ENCODE results near the gene TTC23.

The TTC23 gene

DNA sequence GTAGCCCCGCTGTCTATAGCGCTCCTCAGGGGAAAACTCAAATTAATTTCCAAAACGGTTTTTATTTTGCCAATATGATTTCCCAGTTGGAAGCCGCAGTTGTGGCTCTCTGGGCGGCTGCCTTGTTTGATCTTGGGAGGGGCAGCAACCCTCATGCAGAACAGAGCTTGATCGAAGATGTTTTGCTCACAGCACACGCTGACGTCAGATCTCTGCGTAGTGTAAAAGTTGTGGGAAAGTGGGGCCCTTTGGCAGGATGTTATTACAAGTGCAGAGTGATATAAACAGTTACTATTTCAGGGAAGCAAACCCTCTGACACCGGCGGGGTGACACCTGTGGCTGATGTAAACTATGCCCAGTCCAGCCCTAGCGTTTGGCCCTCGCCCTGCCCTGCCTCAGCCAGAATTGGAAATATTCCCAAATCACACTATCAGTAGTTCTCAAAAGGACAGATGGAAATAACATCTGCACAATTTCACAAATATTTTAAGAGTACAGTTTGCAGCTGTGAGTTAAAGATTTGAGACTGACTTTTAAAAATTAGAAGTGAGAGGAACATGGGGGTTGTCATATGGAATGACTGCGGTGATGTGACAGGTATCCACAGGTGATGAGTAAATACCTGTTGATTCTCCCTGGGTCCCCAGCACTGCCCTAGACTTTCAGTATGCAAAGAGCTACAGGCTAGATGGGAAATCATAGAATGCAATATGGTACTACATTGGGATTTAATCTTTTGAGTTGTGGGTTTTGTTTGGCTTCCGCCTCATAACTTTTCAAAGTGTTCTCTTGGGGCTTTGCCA, 142.8 kb downstream of the TTC23 start:
- Histone ChIP-seq H3K27ac (ENCODE audit: low read depth, low read length) (no peak overlapping the region), H3K9ac (ENCODE audit: low read length) (no peak overlapping the region), H3K36me3 (ENCODE audit: control insufficient read depth, insufficient read depth, low read length) (no peaks in the 10 kb centered on the region), H3K9me3 (ENCODE audit: control insufficient read depth, insufficient read depth, low read depth, low read length) (no peaks in the 10 kb centered on the region), H3K4me1 (ENCODE audit: control insufficient read depth, insufficient read depth, low read length) (no peaks in the 10 kb centered on the region), H3K4me3 (ENCODE audit: low read depth, low read length) (peak overlapping the region; percentile 53), H3K27me3 (ENCODE audit: control insufficient read depth, insufficient read depth, low read length) (peaks cover 51% of the 10 kb centered on the region)

DNA sequence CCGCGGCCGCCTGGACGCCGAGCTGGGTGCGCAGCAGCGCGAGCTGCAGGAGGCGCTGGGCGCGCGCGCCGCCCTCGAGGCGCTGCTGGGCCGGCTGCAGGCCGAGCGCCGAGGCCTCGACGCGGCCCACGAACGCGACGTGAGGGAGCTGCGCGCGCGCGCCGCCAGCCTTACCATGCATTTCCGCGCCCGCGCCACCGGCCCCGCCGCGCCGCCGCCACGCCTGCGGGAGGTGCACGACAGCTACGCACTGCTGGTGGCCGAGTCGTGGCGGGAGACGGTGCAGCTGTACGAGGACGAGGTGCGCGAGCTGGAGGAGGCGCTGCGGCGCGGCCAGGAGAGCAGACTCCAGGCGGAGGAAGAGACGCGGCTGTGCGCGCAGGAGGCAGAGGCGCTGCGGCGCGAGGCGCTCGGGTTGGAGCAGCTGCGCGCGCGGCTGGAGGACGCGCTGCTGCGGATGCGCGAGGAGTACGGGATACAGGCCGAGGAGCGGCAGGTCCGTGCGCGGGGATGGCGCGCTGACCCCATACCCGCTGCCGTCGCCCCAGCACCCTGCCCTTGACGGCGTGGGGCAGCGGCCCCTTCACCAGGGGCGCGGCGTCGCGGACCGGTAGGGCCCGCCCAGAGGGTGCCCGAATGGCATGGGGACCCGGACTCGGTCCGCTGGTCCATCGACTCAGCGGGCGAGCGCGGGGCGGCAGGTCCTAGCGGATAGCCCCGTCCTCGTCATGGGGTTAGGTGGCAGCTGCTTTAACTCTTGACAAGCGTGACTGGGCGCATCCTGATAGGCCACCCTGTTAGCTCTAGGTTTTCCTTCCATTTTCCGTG, 143.7 kb downstream of the TTC23 start:
- H3K4me1 ChIP-seq (ENCODE audit: control insufficient read depth, insufficient read depth, low read length): no peaks in the 10 kb centered on the region
- H3K27ac ChIP-seq (ENCODE audit: low read depth, low read length): no peak overlapping the region
- no peaks in the 10 kb centered on the region for H3K36me3 ChIP-seq (ENCODE audit: control insufficient read depth, insufficient read depth, low read length)
- H3K4me3 ChIP-seq (ENCODE audit: low read depth, low read length): peak overlapping the region; percentile 53
- peaks cover 57% of the 10 kb centered on the region for H3K27me3 ChIP-seq (ENCODE audit: control insufficient read depth, insufficient read depth, low read length)
- peak overlapping the region; percentile 64 for H3K9ac ChIP-seq (ENCODE audit: low read length)
- no peaks in the 10 kb centered on the region for H3K9me3 ChIP-seq (ENCODE audit: control insufficient read depth, insufficient read depth, low read depth, low read length)

DNA sequence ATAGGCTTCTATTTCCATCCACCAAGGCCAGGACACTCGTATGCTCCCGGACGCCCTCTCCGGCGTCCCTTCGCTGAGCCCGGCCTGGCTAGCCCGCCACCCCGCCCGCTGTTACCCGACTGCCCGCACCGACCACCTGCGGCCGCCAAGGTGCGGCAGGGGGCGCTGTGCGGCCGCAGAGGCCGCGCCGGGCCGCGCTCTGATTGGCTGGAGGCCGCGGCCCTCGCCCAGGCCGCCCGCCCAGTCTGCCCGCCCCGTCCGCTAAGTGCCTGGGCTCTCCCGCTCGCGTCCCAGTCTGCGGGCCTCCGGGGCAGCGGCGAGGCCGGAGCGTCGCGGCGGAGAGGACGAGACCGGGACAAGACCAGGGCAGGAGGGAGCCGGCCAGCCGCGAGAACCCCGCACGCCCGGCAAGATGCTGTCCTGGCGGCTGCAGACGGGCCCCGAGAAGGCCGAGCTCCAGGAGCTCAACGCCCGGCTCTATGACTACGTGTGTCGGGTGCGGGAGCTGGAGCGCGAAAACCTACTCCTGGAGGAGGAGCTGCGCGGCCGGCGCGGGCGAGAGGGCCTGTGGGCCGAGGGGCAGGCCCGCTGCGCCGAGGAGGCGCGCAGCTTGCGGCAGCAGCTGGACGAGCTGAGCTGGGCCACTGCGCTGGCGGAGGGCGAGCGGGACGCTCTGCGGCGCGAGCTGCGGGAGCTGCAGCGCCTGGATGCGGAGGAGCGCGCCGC, 144.4 kb downstream of the TTC23 start, which contains the start of gene SYNM:
Gene SYNM (plus strand): TSS at position 293 of the 726 bp plus-strand sequence. CDS start 120 bp downstream, at position 413.
- H3K4me1 ChIP-seq (ENCODE audit: control insufficient read depth, insufficient read depth, low read length): no peaks in the 10 kb centered on the region
- H3K4me3 ChIP-seq (ENCODE audit: low read depth, low read length): peak within 1 kb of the TSS; percentile 53
- H3K36me3 ChIP-seq (ENCODE audit: control insufficient read depth, insufficient read depth, low read length): no peaks in the 10 kb centered on the region
- peaks cover 62% of the 10 kb centered on the region for H3K27me3 ChIP-seq (ENCODE audit: control insufficient read depth, insufficient read depth, low read length)
- H3K27ac ChIP-seq (ENCODE audit: low read depth, low read length): no peak within 1 kb of the TSS
- H3K9me3 ChIP-seq (ENCODE audit: control insufficient read depth, insufficient read depth, low read depth, low read length): no peaks in the 10 kb centered on the region
- H3K9ac ChIP-seq (ENCODE audit: low read length): peak within 1 kb of the TSS; percentile 64

DNA sequence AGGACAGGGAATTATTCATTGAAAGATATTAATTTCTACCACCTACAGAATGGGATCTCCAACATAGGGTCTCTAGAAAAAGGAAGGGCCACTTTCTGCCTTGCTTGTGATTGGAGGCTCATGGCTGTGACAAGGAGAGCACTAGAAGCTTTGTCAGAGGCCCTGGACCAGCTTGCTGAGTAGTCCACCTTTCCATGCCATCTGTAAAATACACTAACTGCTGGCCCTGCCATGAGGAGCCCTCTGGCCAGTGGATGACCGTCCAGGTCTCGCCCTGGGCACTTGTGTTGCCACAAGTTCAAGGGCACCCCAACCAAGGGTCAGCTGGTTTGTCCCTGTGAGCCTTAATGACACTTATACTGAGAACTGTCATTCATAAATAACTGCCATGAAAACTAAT, 146.1 kb downstream of the TTC23 start:
- Histone ChIP-seq H3K9ac (ENCODE audit: low read length) (no peak overlapping the region), H3K9me3 (ENCODE audit: control insufficient read depth, insufficient read depth, low read depth, low read length) (no peaks in the 10 kb centered on the region), H3K36me3 (ENCODE audit: control insufficient read depth, insufficient read depth, low read length) (no peaks in the 10 kb centered on the region), H3K27me3 (ENCODE audit: control insufficient read depth, insufficient read depth, low read length) (peaks cover 71% of the 10 kb centered on the region), H3K4me1 (ENCODE audit: control insufficient read depth, insufficient read depth, low read length) (no peaks in the 10 kb centered on the region), H3K4me3 (ENCODE audit: low read depth, low read length) (no peak overlapping the region), H3K27ac (ENCODE audit: low read depth, low read length) (no peak overlapping the region)

DNA sequence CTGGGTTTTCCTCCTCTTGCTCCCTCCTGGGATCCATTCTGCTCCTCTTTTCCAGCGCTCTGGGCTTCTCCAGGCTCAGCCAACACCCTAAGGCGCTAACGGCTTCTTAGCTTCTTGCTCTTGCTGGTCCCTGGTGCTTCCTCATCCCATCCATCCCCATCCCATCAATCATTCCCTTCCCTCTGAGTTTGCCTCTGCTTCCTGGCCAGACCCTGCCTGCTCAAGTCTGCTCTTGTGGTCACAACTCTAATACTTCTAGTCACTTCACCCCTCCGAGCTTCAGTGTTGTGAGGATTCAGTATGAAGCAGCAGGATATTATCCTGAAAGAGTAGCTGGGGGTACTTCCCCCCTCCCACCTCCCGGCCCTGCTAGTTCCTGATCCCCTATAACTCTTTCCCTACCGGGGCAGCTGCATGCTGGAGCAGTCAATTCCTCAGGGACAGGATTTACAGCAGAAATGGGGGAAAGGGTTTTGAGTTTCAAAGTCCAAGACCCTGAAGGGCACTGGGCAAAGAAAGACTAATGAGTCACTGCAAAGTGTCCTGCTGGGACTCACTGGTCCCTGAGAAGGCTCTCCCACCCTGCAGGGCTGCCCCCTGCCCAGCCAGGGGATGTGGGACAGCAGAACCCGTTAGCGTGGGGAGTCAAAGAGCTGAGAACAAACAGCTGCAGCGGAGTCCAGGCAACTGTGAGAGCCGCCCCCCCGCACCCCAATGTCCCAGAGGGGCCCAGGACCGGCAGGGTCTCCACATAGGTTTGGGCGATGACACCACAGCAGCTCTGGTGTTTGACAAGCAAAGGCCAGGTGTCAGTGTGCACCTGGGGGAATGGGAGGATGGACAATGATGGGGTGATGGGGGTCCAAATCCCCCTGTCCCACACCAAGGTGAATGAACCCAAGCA, 146.8 kb downstream of the TTC23 start:
- H3K9ac ChIP-seq (ENCODE audit: low read length): no peak overlapping the region
- peaks cover 76% of the 10 kb centered on the region for H3K27me3 ChIP-seq (ENCODE audit: control insufficient read depth, insufficient read depth, low read length)
- no peaks in the 10 kb centered on the region for H3K9me3 ChIP-seq (ENCODE audit: control insufficient read depth, insufficient read depth, low read depth, low read length)
- no peak overlapping the region for H3K27ac ChIP-seq (ENCODE audit: low read depth, low read length)
- H3K4me1 ChIP-seq (ENCODE audit: control insufficient read depth, insufficient read depth, low read length): no peaks in the 10 kb centered on the region
- no peaks in the 10 kb centered on the region for H3K36me3 ChIP-seq (ENCODE audit: control insufficient read depth, insufficient read depth, low read length)
- H3K4me3 ChIP-seq (ENCODE audit: low read depth, low read length): no peak overlapping the region

DNA sequence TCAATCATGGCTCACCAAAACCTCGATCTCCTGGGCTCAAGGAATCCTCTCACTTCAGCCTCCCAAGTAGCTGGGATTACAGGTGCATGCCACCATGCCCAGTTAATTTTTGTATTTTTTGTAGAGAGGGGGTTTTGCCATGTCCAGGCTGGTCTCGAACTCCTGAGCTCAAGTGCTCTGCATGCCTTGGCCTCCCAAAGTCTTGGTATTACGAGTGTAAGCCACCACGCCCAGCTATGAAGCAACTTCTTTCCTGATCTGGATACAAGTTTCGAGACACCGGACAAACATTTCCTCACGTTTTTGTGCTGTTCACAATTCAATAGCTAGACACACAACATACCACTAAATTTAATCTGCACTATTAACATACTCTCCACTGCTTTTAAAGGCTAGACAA, 147.9 kb downstream of the TTC23 start:
- no peak overlapping the region for H3K4me3 ChIP-seq (ENCODE audit: low read depth, low read length)
- no peaks in the 10 kb centered on the region for H3K9me3 ChIP-seq (ENCODE audit: control insufficient read depth, insufficient read depth, low read depth, low read length)
- H3K27me3 ChIP-seq (ENCODE audit: control insufficient read depth, insufficient read depth, low read length): peaks cover 71% of the 10 kb centered on the region
- no peaks in the 10 kb centered on the region for H3K36me3 ChIP-seq (ENCODE audit: control insufficient read depth, insufficient read depth, low read length)
- H3K27ac ChIP-seq (ENCODE audit: low read depth, low read length): no peak overlapping the region
- no peaks in the 10 kb centered on the region for H3K4me1 ChIP-seq (ENCODE audit: control insufficient read depth, insufficient read depth, low read length)
- H3K9ac ChIP-seq (ENCODE audit: low read length): no peak overlapping the region

DNA sequence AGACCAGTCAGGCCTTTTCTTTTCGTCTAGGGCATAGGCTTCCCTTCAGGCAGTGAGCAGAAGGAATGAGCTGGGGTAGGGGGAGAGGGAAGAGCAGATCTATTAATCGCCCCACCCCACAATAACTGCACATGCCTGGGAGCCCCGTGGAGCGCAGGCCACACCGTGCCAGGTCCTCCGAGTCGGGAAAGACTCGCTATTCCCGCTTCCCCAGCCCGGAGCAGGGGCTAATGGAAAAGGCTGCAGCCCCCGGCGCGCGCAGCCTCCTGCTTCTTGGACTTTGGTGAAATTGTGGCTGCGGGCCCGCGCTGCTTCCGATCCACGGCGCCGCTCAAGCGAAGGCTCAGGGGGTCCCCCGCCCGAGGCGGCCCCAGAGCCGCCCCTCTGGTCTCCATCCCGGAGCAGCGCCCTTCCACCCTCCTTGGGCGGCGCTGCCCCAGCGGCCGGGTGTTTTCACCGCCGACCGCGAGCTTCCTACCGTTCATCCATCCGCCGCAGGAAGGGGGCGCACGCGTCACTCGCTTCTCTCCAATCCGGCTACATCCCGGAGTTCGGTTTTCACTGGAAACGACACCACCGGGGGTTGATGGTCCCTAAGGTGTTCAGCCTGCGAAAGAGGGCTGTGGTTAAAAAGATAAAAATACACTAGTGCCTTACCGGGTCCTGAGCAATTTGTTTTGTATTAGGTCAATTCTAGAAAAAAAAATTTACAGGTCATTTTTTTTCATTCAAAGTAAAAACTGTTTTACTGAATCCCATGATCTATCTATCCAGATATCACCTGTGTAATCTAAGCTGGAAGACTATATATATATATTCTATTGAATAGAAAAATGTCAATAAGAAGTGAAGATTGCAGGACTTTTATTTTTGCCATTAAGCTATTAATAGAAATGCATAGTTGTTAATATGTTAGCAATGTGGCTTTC, 148.9 kb downstream of the TTC23 start:
- Histone ChIP-seq H3K27me3 (ENCODE audit: control insufficient read depth, insufficient read depth, low read length) (peaks cover 61% of the 10 kb centered on the region), H3K9ac (ENCODE audit: low read length) (peak overlapping the region; percentile 38), H3K4me3 (ENCODE audit: low read depth, low read length) (peak overlapping the region; percentile 60), H3K4me1 (ENCODE audit: control insufficient read depth, insufficient read depth, low read length) (0 out of 2 replicates have a peak, but pooled peaks cover 3% of the 10 kb centered on the region), H3K27ac (ENCODE audit: low read depth, low read length) (no peak overlapping the region), H3K9me3 (ENCODE audit: control insufficient read depth, insufficient read depth, low read depth, low read length) (no peaks in the 10 kb centered on the region), H3K36me3 (ENCODE audit: control insufficient read depth, insufficient read depth, low read length) (no peaks in the 10 kb centered on the region)

DNA sequence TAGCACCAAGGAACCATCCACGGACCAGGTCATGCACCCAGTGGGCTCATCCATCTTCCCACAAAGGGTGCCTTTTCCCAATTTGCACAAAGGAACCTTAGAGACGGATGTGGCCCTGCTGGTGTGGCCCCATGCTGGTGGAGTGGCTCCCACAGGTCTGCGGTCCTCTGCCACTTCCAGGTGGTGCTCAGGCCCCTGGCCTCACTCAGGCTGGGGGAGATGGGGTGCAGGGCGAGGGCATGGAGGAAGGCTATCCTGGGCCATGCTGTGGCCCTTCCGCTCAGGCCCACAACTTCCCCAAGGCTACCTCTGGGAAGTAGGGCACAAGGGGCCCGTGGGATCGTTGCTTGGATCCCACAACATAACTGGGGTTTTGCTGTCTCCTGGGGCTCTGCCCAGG, 149.7 kb downstream of the TTC23 start:
- Histone ChIP-seq H3K36me3 (ENCODE audit: control insufficient read depth, insufficient read depth, low read length) (no peaks in the 10 kb centered on the region), H3K4me1 (ENCODE audit: control insufficient read depth, insufficient read depth, low read length) (0 out of 2 replicates have a peak, but pooled peaks cover 3% of the 10 kb centered on the region), H3K9me3 (ENCODE audit: control insufficient read depth, insufficient read depth, low read depth, low read length) (no peaks in the 10 kb centered on the region), H3K27me3 (ENCODE audit: control insufficient read depth, insufficient read depth, low read length) (peaks cover 55% of the 10 kb centered on the region), H3K27ac (ENCODE audit: low read depth, low read length) (no peak overlapping the region), H3K9ac (ENCODE audit: low read length) (no peak overlapping the region), H3K4me3 (ENCODE audit: low read depth, low read length) (no peak overlapping the region)

DNA sequence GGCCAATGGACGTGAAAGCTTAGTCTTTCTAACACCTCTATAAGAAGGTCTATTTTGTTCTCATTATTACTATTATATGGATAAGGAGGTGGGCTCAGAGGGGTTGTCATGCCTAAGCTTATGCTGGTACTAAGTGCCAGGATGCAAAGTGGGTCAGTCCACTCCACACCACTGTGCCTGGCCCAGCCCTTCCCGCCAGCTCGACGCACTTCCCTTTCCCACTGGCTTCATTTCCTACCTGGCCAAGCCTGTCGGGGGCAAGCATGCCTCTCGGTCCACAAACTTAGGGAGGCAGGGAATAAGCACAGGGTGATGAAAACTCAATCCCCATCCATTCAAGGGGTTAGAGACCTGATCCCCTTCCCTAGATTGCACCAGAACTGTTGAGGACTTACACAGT, 150.4 kb downstream of the TTC23 start:
- H3K9me3 ChIP-seq (ENCODE audit: control insufficient read depth, insufficient read depth, low read depth, low read length): no peaks in the 10 kb centered on the region
- H3K27me3 ChIP-seq (ENCODE audit: control insufficient read depth, insufficient read depth, low read length): peaks cover 55% of the 10 kb centered on the region
- no peak overlapping the region for H3K9ac ChIP-seq (ENCODE audit: low read length)
- H3K36me3 ChIP-seq (ENCODE audit: control insufficient read depth, insufficient read depth, low read length): no peaks in the 10 kb centered on the region
- H3K4me1 ChIP-seq (ENCODE audit: control insufficient read depth, insufficient read depth, low read length): 0 out of 2 replicates have a peak, but pooled peaks cover 3% of the 10 kb centered on the region
- H3K27ac ChIP-seq (ENCODE audit: low read depth, low read length): no peak overlapping the region
- H3K4me3 ChIP-seq (ENCODE audit: low read depth, low read length): no peak overlapping the region
